Measurements from ENCODE around the gene CADM1. TPM values are rescaled to one million over a fixed set of nuclear protein-coding genes. Genes with fewer than 3 reads are reported as not detected.

The CADM1 gene
- total RNA-seq, 1 experiment from 2014 or later = 0.79 TPM

DNA sequence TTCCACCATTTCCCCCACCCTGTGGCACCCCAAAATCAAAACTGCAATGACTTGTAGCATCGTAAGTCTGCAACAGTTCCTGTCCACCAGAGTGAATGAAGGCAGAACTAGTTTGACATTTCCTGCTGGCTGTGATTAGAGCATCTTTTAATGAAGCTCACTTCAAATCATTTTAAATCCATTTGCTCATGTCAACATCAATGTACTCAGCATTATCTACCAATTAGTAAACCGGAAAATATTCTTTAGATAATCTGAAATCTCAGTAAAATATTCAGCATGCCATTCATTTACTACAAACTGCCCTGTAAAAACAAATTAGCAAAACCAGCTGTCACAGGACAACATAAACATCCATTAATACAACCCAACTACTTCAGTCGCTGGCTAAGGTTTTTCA is 38.1 kb downstream of the CADM1 start:
- POLR2A ChIA-PET = no interaction called here
- Histone ChIP-seq H3K4me3 (replicated peaks in 1 of 2; ENCODE audit: low read depth in 1 of 2, low read length in 2 of 2) (no peak overlapping the region), H2AFZ (ENCODE audit: low read depth, low read length, poor library complexity, severe bottlenecking) (no peak overlapping the region), H3K4me1 (ENCODE audit: control insufficient read depth in 1 of 2, insufficient read depth in 2 of 2, low read length in 2 of 2) (no peaks in the 10 kb centered on the region), H3K9me2 (ENCODE audit: insufficient read depth) (no peaks in the 10 kb centered on the region), H3K9me3 (ENCODE audit: control insufficient read depth in 1 of 2, insufficient read depth in 1 of 2, low read depth in 1 of 2, low read length in 2 of 2) (peaks cover 4 to 17% of the 10 kb centered on the region in 2 experiments; a peak in 2 of 4 replicates), H3K9ac (ENCODE audit: low read length) (no peak overlapping the region), H3K27ac (ENCODE audit: low read depth, low read length) (no peak overlapping the region), H4K20me1 (ENCODE audit: insufficient read depth) (no peaks in the 10 kb centered on the region), H3K36me3 (ENCODE audit: control insufficient read depth in 1 of 2, insufficient read depth in 2 of 2, low read length in 2 of 2) (no peaks in the 10 kb centered on the region), H3K79me2 (ENCODE audit: insufficient read depth, low read length) (no peaks in the 10 kb centered on the region), H3K4me2 (ENCODE audit: low read length) (no peak overlapping the region), H3K27me3 (ENCODE audit: insufficient read depth, low read length) (no peaks in the 10 kb centered on the region)
- no peak for ATAC-seq
- no TSS peak for BruUV-seq (replicated peaks)
- RAD21 ChIA-PET (ENCODE audit: low non-redundant PET in 1 of 2, low total read pairs in 2 of 2, uncharacterized antibody in 2 of 2, unreplicated experiment in 2 of 2) = no interaction called here
- no peak for DNase-seq (ENCODE audit: low read depth, low spot score)
- CTCF ChIA-PET = no interaction called here
- intact Hi-C loops (cut with micrococcal nuclease) = no loop called here
- TF ChIP-seq ZBTB33 (IDR thresholded peaks at IDR 0.05; ENCODE audit: extremely low read depth, insufficient replicate concordance, low read length) = no peak
- TF ChIP-seq ELF1 (IDR thresholded peaks at IDR 0.05; ENCODE audit: borderline replicate concordance, low read depth) = no peak
- no peak for TF ChIP-seq YY1 (IDR thresholded peaks at IDR 0.05; ENCODE audit: extremely low read depth, insufficient replicate concordance, low read depth, low read length)
- TF ChIP-seq EZH2 (IDR thresholded peaks at IDR 0.05) = no peak
- TF ChIP-seq MAX (IDR thresholded peaks at IDR 0.05) = no peak
- no peak for TF ChIP-seq RAD21 (IDR thresholded peaks at IDR 0.05; ENCODE audit: low read depth)
- no peak for TF ChIP-seq CEBPB (IDR thresholded peaks at IDR 0.05; ENCODE audit: low read depth)
- TF ChIP-seq JUND (IDR thresholded peaks at IDR 0.05) = no peak

- Histone ChIP-seq H3K9me3 (ENCODE audit: control insufficient read depth in 1 of 2, insufficient read depth in 1 of 2, low read depth in 1 of 2, low read length in 2 of 2) (peaks cover 4 to 17% of the 10 kb centered on the region in 2 experiments; a peak in 2 of 4 replicates), H3K9me2 (ENCODE audit: insufficient read depth) (no peaks in the 10 kb centered on the region), H4K20me1 (ENCODE audit: insufficient read depth) (no peaks in the 10 kb centered on the region), H3K36me3 (ENCODE audit: control insufficient read depth in 1 of 2, insufficient read depth in 2 of 2, low read length in 2 of 2) (no peaks in the 10 kb centered on the region), H3K79me2 (ENCODE audit: insufficient read depth, low read length) (no peaks in the 10 kb centered on the region), H3K4me1 (ENCODE audit: control insufficient read depth in 1 of 2, insufficient read depth in 2 of 2, low read length in 2 of 2) (no peaks in the 10 kb centered on the region), H3K9ac (ENCODE audit: low read length) (no peak overlapping the region), H3K4me2 (ENCODE audit: low read length) (no peak overlapping the region), H3K27me3 (ENCODE audit: insufficient read depth, low read length) (no peaks in the 10 kb centered on the region), H3K4me3 (replicated peaks in 1 of 2; ENCODE audit: low read depth in 1 of 2, low read length in 2 of 2) (no peak overlapping the region), H2AFZ (ENCODE audit: low read depth, low read length, poor library complexity, severe bottlenecking) (no peak overlapping the region), H3K27ac (ENCODE audit: low read depth, low read length) (no peak overlapping the region)
- DNase-seq (ENCODE audit: low read depth, low spot score) (no peak), ATAC-seq (no peak)
- POLR2A ChIA-PET = no interaction called here
- RAD21 ChIA-PET (ENCODE audit: low non-redundant PET in 1 of 2, low total read pairs in 2 of 2, uncharacterized antibody in 2 of 2, unreplicated experiment in 2 of 2) = no interaction called here
- CTCF ChIA-PET = no interaction called here
- intact Hi-C loops (cut with micrococcal nuclease) = no loop called here
- no TSS peak for BruUV-seq (replicated peaks)
- no peak for TF ChIP-seq POLR2A (IDR thresholded peaks at IDR 0.05; ENCODE audit: borderline replicate concordance, extremely low read depth, insufficient read depth, insufficient read length)
- TF ChIP-seq ZBTB33 (IDR thresholded peaks at IDR 0.05; ENCODE audit: extremely low read depth, insufficient replicate concordance, low read length) = no peak
- TF ChIP-seq SRF (IDR thresholded peaks at IDR 0.05; ENCODE audit: low read depth) = no peak
- no peak for TF ChIP-seq FOSL1 (IDR thresholded peaks at IDR 0.05; ENCODE audit: low read depth)
- TF ChIP-seq ZFX (IDR thresholded peaks at IDR 0.05) = no peak
- TF ChIP-seq, protein P1, sequence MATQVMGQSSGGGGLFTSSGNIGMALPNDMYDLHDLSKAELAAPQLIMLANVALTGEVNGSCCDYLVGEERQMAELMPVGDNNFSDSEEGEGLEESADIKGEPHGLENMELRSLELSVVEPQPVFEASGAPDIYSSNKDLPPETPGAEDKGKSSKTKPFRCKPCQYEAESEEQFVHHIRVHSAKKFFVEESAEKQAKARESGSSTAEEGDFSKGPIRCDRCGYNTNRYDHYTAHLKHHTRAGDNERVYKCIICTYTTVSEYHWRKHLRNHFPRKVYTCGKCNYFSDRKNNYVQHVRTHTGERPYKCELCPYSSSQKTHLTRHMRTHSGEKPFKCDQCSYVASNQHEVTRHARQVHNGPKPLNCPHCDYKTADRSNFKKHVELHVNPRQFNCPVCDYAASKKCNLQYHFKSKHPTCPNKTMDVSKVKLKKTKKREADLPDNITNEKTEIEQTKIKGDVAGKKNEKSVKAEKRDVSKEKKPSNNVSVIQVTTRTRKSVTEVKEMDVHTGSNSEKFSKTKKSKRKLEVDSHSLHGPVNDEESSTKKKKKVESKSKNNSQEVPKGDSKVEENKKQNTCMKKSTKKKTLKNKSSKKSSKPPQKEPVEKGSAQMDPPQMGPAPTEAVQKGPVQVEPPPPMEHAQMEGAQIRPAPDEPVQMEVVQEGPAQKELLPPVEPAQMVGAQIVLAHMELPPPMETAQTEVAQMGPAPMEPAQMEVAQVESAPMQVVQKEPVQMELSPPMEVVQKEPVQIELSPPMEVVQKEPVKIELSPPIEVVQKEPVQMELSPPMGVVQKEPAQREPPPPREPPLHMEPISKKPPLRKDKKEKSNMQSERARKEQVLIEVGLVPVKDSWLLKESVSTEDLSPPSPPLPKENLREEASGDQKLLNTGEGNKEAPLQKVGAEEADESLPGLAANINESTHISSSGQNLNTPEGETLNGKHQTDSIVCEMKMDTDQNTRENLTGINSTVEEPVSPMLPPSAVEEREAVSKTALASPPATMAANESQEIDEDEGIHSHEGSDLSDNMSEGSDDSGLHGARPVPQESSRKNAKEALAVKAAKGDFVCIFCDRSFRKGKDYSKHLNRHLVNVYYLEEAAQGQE (IDR thresholded peaks at IDR 0.05; ENCODE audit: low read depth) = no peak
- no peak for TF ChIP-seq ATF3 (IDR thresholded peaks at IDR 0.05)
These were observed 39.9 kb downstream of the CADM1 start for GRCh38 chr11:115464269-115464668.

Data from HCT116 (cell line).